SHP77 (cell line): ENCODE results near the gene RNF151.

ENCODE experiments used
- DNase-seq, 2 experiments: peaks; one replicate each; lab custom pipeline; 2025; lab: John Stamatoyannopoulos, UW

Gene RNF151

GRCh38 chr16:1991588-1991947 is 24.9 kb downstream of the RNF151 start:
- no peak for DNase-seq

DNA sequence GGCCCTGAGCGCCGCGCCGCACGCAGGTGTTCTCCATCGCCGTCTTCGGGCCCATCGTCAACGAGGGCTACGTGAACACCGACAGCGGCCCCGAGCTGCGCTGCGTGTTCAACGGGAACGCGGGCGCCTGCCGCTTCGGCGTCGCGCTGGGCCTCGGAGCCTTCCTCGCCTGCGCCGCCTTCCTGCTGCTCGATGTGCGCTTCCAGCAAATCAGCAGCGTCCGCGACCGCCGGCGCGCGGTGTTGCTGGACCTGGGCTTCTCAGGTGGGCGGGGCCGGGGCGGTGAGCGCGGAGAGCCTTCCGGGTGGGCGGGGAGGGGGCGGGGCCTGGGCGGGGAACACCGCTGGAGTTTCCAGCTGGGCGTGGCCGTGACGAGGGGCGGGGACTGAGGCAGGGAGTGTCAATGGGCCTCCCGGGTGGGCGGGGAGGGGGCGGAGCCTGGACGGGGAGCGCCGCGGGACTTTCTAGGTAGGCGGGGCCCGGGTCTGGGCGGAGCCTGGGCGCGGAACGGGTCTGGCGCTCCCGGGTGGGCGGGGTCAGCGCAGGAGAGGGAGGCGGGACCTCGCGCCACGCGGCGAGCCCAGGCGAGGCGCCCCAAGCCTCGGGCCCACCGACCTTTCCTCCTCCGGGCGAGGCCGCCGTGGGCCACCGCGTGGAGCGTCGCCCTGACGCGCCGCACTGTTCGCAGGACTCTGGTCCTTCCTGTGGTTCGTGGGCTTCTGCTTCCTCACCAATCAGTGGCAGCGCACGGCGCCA is 25.5 kb downstream of the RNF151 start:
- no peak for DNase-seq

- no peak for DNase-seq
Observed at GRCh38 chr16:1992704-1993317, 26.2 kb downstream of the RNF151 start.

DNA sequence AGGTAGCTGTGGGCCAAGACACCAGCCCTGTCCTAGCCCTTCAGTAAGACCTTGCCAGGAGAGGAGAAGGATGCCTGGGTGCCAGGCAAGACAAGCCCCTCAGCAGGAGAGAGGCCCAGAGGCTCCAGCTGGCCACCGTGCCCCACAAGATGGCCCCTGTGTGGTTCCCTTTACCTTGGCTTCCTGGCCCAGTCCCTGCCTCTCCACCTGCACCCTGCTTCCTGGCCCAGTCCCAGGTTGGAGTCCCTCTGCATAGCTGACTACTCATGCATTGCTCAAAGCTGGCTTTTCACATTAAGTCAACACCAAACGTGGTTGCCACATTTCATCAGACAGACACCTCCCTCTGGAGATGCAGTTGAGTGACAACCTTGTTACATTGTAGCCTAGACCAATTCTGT is 27.1 kb downstream of the RNF151 start:
- DNase-seq: no peak

DNA sequence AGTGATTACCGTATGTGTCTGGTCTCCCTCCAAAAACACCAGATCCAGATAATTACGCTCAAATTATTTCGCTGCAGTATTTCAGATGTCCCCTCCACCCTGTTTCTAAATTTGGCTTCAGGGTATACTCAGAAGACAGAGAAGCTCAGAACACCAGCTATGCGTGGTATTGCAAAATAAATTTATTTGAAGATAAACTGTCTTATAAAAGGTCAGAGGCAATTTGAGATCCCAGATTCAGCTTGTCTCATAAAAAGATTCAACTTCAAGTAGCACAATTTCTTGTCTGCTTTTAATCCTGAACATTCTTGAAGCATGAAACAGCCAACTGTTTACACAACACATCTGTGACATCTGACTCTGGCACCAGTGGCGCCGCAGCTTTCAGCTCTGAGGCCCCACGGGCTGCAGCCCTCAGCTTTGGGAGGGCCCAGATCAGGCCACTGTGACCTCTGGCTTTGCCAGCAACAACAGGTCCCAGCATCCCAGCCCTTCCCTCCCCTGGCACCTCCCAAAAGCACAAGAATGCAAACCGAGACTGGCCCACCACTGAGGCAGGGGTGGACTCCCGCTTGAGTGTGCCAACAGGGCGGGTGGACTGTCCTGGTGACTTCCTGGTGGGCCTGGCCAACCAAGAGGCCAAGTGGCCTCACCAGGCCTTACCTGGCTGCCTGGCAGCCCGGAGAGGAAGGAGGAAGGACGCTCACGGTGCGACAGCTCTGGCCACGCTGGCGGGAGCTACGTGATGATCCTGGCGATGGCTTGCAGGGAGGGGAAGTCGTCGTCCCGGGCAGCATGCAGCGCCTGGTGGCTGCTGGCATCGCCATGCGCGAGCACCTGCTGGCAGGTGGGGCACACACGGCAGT is 31.1 kb downstream of the RNF151 start:
- no peak for DNase-seq

- DNase-seq: no peak
Observed at GRCh38 chr16:1998360-1998835, 31.7 kb downstream of the RNF151 start.

- no peak for DNase-seq
Observed at GRCh38 chr16:1998852-1999801, 32.5 kb downstream of the RNF151 start.

- no peak for DNase-seq
Observed at GRCh38 chr16:1999866-2000514, 33.3 kb downstream of the RNF151 start.

DNA sequence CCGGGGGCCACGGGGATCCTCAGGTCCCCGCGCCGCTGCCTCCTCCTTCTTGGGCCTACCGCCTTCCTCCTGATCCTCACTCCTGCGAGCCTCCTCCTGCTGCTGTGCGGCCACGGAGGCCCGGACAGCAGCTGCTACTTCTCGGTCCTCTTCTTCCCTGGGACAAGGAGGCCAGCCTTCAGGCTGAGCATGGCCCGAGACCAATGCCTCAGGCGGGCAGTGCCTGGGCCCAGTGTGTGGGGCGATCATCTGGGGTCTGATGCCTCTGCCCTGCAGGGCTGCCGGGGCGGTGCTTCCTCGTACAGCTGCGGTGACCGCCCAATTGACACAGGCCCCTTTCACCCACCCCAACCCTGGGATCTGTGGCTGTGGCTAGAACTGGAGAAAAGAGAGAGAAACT is 34.4 kb downstream of the RNF151 start:
- DNase-seq: no peak

- no peak for DNase-seq
Observed at GRCh38 chr16:2001456-2002355, 35.0 kb downstream of the RNF151 start.

GRCh38 chr16:2002406-2003230 is 36.0 kb downstream of the RNF151 start:
- no peak for DNase-seq

- no peak for DNase-seq
Observed at GRCh38 chr16:2003231-2003826, 36.7 kb downstream of the RNF151 start.

- peak; percentile 91 to 96 for DNase-seq
Observed at GRCh38 chr16:2003827-2004641, 37.4 kb downstream of the RNF151 start.

- peak in 1 of 2 experiments; percentile 34 for DNase-seq
Observed at GRCh38 chr16:2004795-2005517, 38.3 kb downstream of the RNF151 start.

DNA sequence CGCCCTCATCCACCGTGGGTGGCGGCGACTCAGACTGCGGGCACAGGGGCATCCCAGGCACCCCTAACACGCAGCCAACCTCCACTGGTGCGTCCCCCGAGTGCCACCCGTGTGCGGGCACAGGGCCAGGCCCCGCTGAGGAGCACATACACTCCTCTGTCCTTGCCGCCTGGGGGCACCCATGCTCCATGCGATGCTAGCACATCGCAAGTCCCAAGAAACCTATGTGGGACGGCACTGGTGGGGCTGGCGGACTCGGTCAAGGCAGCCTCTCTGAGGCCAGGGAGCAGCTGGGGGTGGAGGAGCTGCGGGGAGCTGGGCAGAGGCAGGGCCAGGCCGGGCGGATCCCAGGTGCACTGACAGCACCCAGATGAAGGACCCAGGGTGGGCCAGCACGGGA is 39.0 kb downstream of the RNF151 start:
- DNase-seq: peak in 1 of 2 experiments; percentile 34

GRCh38 chr16:2006317-2006716 is 39.7 kb downstream of the RNF151 start:
- no peak for DNase-seq
